ENCODE results near the gene METTL1.

DNA sequence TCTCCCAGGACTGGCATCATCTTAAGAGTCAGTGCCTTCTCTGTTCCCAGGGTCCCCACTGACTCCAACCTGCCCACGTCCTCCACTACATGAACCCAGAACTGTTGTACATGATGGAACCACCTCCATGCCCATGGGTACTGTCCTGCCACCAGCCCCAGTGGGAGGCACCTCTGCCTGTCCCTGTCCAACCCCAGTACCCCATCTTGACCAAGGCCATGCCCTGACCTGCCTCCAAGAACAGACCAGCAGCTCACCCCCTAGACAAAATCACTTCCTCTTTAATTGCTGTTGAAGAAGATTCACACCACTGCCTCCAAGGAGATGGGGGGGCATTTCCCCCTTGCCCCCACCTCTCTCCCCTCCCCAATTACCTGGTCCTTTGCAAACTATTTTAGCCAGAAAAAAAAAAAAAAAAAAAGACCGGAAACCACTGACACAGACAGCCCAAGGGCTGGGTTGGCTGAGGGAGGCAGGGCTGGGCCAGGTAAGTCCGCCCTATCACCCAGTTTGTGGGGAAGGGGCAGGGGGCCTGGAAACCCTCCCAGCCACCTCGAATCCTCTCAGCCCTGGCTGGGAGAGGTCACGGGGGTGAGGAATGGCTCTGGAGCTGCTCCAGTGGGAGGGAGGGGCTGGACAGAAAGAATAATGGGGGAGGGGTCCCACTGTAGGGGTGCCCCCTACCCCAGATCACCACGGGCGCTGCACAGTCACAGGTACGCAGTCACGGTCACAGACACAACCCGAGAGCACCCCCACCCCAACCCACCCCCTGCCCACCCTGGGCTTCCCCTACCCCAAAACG lies 46.8 kb downstream of the METTL1 start:
- TF ChIP-seq, protein P1, sequence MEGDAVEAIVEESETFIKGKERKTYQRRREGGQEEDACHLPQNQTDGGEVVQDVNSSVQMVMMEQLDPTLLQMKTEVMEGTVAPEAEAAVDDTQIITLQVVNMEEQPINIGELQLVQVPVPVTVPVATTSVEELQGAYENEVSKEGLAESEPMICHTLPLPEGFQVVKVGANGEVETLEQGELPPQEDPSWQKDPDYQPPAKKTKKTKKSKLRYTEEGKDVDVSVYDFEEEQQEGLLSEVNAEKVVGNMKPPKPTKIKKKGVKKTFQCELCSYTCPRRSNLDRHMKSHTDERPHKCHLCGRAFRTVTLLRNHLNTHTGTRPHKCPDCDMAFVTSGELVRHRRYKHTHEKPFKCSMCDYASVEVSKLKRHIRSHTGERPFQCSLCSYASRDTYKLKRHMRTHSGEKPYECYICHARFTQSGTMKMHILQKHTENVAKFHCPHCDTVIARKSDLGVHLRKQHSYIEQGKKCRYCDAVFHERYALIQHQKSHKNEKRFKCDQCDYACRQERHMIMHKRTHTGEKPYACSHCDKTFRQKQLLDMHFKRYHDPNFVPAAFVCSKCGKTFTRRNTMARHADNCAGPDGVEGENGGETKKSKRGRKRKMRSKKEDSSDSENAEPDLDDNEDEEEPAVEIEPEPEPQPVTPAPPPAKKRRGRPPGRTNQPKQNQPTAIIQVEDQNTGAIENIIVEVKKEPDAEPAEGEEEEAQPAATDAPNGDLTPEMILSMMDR (IDR thresholded peaks at IDR 0.05), result no peak
- TF ChIP-seq ZFX (IDR thresholded peaks at IDR 0.05; ENCODE audit: borderline replicate concordance), result no peak
